Ovary (tissue), 3 donors: ENCODE results near the gene ERI3.

ENCODE experiments used
- EP300 ChIP-seq: sonication (generic); formaldehyde crosslinking; IDR thresholded peaks from one replicate; pipeline ENCODE4 v1.6.1; 2017; ENCODE audit warnings: antibody characterized with exemption
- POLR2A ChIP-seq: fragments of 450-650 bp; IDR thresholded peaks from one replicate; pipeline ENCODE4 v1.6.1; 2017; ENCODE audit warnings: antibody characterized with exemption, mild to moderate bottlenecking, moderate library complexity
- TF ChIP-seq, protein P1 (sequence below), 3 donors: fragments of 450-650 bp in 2 of 3; fragments of 200-600 bp in 1 of 3; IDR thresholded peaks; one replicate each; pipeline versions ENCODE4 v1.5.1 to v1.8.0; 2016 to 2022; ENCODE audit warnings: antibody characterized with exemption in 3 of 3, mild to moderate bottlenecking in 1 of 3
- donor health status: DM: no; HTN: no; CAD: no.

DNA sequence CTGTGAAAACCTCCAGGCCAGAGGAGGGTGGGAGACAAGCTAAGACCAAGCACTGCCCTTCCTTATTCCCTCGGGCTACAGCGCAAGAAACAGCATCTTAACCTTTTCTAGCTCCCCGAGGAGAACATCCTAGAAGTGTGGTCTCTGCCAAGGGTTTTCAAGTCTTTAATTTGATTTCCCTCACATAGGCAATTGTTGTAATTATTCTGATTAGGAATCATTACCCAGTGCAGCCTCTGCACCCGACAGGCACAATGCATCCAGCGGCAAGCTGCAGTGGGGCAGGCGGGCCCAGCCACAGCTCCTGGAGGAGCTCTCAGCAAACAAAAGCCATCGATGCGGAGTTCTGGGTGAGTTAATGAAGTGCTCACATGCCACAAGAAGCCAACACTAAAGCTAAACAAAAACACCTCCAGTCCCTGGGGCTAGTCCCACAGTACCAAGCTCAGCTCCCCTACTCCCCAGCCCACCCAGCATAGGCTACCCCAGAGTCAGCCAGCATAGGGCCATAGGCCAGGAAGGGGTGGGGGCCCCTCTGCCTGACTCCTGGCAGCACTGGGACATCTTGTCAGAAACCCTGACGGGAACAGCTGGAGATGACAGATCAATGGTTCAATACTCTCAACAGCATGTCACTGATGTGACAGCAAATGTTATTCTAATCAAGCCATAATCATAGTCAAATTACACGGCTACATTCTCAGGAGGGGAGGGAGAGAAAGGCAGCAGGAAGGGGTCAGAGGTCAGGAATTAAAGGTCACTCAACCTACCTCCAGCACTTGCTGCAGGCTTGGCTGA, 42.5 kb downstream of the ERI3 start:
- TF ChIP-seq POLR2A (no peak), EP300 (no peak)
- TF ChIP-seq, protein P1, sequence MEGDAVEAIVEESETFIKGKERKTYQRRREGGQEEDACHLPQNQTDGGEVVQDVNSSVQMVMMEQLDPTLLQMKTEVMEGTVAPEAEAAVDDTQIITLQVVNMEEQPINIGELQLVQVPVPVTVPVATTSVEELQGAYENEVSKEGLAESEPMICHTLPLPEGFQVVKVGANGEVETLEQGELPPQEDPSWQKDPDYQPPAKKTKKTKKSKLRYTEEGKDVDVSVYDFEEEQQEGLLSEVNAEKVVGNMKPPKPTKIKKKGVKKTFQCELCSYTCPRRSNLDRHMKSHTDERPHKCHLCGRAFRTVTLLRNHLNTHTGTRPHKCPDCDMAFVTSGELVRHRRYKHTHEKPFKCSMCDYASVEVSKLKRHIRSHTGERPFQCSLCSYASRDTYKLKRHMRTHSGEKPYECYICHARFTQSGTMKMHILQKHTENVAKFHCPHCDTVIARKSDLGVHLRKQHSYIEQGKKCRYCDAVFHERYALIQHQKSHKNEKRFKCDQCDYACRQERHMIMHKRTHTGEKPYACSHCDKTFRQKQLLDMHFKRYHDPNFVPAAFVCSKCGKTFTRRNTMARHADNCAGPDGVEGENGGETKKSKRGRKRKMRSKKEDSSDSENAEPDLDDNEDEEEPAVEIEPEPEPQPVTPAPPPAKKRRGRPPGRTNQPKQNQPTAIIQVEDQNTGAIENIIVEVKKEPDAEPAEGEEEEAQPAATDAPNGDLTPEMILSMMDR (IDR thresholded peaks at IDR 0.05) = no peak
